HG03139 (cell line): ENCODE data around the gene MAPK6.
A peak's percentile ranks its signal among the peaks of the same experiment; 100 is the strongest.
"Not testable (repeated sequence)": the region's sequence is repeated elsewhere in the genome, so short reads cannot be mapped to it uniquely, and the experiment has no call there.

Source experiments
- ATAC-seq: cut with Tn5 transposase; IDR thresholded peaks from one replicate; pipeline ENCODE4 v1.9.1; 2021; ENCODE audit not compliant: unreplicated experiment

Gene MAPK6

GRCh38 chr15:52018693-52019393, at the start of gene MAPK6:
Gene MAPK6, plus strand, starts transcription at chr15:52019219. Its CDS starts 27,242 bp downstream, at chr15:52046461.
- ATAC-seq: peak; percentile 66

- no peak for ATAC-seq
Observed at GRCh38 chr15:51969728-51970127, 49.3 kb upstream of the MAPK6 start.

GRCh38 chr15:51970132-51970817, 48.7 kb upstream of the MAPK6 start:
- ATAC-seq: no peak

GRCh38 chr15:51971032-51971374, 48.0 kb upstream of the MAPK6 start:
- peak; percentile 5 for ATAC-seq

GRCh38 chr15:51971375-51972133, 47.5 kb upstream of the MAPK6 start, which contains the start of gene LEO1:
Gene LEO1, minus strand, starts transcription at chr15:51971778. Its CDS starts 33 bp downstream, at chr15:51971745.
- peak; percentile 84 for ATAC-seq

- ATAC-seq: no peak
Observed at GRCh38 chr15:51973220-51973619, 45.8 kb upstream of the MAPK6 start.

- ATAC-seq: no peak
Observed at GRCh38 chr15:51973775-51974174, 45.2 kb upstream of the MAPK6 start.

- peak; percentile 91 for ATAC-seq
Observed at GRCh38 chr15:51982013-51982769, 36.8 kb upstream of the MAPK6 start.

GRCh38 chr15:51982770-51983103, 36.3 kb upstream of the MAPK6 start:
- ATAC-seq: no peak

GRCh38 chr15:51991141-51991540, 27.9 kb upstream of the MAPK6 start:
- ATAC-seq: no peak

- no peak for ATAC-seq
Observed at GRCh38 chr15:51992953-51993352, 26.1 kb upstream of the MAPK6 start.

GRCh38 chr15:52002351-52002750, 16.7 kb upstream of the MAPK6 start:
- ATAC-seq: no peak

- ATAC-seq: not testable (repeated sequence)
Observed at GRCh38 chr15:52003089-52003488, 15.9 kb upstream of the MAPK6 start.

GRCh38 chr15:52003710-52004109, 15.3 kb upstream of the MAPK6 start:
- no peak for ATAC-seq

- ATAC-seq: no peak
Observed at GRCh38 chr15:52004806-52005205, 14.2 kb upstream of the MAPK6 start.

GRCh38 chr15:52005748-52006701, 13.0 kb upstream of the MAPK6 start:
- ATAC-seq: peak; percentile 57

GRCh38 chr15:52006702-52007340, 12.2 kb upstream of the MAPK6 start:
- peak; percentile 16 for ATAC-seq

GRCh38 chr15:52008359-52008697, 10.7 kb upstream of the MAPK6 start:
- ATAC-seq: no peak

GRCh38 chr15:52008698-52009434, 10.2 kb upstream of the MAPK6 start:
- ATAC-seq: no peak
